Activated gamma-delta T cell treated with anti-CD3 and anti-CD28 coated beads, Interleukin-2, amount 50 U/mL, for 16 hours (primary cell): ENCODE results near the gene DPYD.

ENCODE experiments used
- DNase-seq: peaks from one replicate; pipeline ENCODE4 v3.0.0-alpha.2; 2020; ENCODE audit warnings: low read depth

The DPYD gene

DNA sequence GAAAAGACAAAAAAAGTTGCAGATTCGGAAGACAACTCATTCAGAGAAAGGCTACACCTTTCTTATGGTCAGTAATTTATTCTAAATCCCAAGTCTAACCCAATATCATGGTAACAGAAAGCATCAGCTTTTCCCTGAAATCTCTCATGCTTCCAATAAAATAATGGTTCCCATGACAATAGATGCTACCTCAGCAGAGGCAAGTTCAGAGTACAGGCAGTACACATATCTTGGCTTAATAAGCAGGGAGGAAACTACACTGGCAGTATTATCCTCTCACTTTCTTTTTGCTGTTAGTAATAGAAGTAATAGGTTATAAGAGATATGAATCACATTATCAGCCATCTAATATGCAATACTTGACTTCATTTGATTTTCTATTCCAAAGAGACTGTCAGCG, 137.1 kb downstream of the DPYD start:
- no peak for DNase-seq

DNA sequence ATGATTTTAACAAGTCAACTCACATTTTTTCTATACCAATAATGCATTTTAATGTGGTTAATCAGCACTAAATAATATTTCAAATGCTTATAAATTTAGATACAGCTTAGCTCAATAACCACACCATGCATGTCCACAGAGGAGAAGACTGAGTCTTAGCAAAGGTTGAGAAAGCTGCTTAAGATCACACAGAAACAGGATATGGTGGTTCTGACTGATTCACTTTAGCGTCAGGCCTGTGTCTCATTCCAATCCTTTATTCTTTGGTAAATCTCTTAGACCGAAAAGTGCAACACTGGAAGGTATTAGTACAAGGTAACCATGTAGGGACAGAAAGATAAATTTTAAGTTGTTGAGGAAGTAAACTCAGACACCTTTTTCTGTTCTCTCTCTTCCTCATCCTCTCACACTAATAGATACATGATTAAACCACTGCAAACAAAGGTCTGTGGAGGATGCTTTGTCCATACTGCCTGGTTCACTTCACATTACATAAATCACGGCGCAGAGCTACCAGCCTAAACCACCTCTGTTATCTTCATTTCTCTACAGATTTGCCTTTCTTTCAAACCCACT, 139.0 kb downstream of the DPYD start:
- DNase-seq, result no peak

GRCh38 chr1:97780884-97781283, 139.9 kb downstream of the DPYD start:
- no peak for DNase-seq

DNA sequence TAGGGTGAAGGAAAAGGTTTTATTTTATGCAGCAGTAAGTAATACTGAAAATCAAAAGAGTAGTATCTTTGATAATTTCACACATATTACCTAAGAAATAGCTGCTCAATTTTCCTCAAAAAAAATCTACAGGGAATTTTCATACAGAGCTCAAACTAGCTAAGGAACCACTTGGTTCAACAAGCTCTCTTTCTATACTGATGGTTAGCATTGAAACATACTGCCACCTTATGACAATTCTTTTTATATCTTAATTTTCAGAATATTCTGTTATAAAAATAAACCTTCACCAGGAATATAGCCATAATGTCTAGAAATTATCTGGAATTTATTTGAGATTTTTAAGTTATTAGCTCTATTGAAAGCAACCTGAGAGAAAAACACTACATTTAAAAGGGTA, 142.1 kb downstream of the DPYD start:
- no peak for DNase-seq

- no peak for DNase-seq
These were observed 150.5 kb downstream of the DPYD start for GRCh38 chr1:97770376-97770775.

GRCh38 chr1:97767381-97767780, 153.5 kb downstream of the DPYD start:
- no peak for DNase-seq

- no peak for DNase-seq
These were observed 155.8 kb downstream of the DPYD start for GRCh38 chr1:97764991-97765390.

DNA sequence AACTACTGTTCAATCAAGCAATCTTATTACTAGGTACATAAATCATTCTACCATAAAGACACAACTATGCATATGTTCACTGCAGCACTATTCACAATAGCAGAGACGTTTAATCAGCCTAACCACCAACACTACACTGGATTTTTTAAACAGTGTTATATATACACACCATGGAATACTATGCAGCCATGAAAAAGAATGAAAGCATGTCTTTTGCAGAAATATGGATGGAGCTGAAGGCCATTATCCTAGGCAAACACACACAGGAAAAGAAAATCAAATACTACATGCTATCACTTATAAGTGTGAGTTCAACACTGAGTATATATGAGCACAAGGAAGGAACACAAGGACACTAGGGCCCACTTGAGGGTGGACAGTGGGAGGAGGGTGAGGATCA, 159.2 kb downstream of the DPYD start:
- DNase-seq, result no peak

GRCh38 chr1:97759078-97759477, 161.8 kb downstream of the DPYD start:
- no peak for DNase-seq

- DNase-seq, result no peak
These were observed 162.2 kb downstream of the DPYD start for GRCh38 chr1:97758541-97759057.

GRCh38 chr1:97745912-97746311, 174.9 kb downstream of the DPYD start:
- DNase-seq, result no peak

DNA sequence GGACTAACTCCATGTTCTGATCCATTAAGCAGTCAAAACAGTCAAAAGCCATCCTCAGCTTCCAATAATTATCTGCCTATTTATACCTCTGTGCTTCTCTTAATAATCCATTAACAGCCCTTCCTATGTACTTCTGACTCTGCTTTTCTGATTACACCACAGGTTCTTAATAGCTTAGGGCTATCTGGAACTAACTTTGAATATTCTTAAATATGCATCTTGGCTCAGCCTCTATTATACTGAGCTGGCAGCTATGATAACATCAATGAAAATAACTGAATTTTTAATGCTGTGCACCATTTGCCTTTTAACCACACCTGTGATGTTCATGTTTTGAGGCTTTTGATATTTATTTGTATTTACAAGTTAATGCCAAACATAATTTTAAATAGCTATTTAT, 175.9 kb downstream of the DPYD start:
- no peak for DNase-seq

- no peak for DNase-seq
These were observed 177.7 kb downstream of the DPYD start for GRCh38 chr1:97743129-97743528.

DNA sequence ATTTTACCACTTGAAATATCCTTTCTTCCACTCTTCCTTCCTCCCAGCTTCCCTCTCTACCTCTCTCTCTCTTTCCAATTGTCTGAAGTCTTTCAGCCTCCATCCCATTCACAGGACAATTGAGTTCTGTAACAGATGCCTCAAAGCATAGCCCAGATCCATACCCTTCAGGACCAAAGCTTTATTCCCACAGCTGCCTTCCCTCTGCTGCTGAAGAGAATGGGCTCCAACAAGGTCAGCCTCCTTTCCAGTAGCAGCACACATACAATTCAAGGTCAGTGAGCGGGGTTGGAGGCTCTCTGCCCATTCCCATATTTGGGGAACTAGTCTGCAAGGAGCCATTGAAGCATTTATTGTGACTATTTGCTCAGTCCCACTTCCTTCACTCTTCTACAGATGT, 179.9 kb downstream of the DPYD start:
- DNase-seq, result no peak

GRCh38 chr1:97739596-97740103, 181.2 kb downstream of the DPYD start:
- no peak for DNase-seq

DNA sequence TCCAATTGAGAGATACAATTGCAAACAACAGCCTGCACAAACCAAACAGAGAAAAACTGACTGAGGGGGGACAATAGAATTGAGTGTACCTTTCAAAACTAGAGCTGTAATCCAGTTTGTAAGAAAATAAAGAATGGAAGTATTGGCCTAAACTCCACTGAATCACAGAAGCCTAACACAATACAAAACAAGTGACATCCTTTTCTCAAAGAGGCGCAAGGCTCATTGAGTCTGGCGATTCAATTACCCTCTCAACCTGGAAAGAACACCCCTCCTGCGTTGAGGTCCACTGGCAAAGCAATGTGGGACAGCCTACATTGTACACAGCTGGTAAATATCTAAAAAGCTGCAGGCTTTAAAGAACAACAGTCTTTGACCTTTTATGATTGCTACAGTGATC, 182.6 kb downstream of the DPYD start:
- DNase-seq, result no peak

- DNase-seq, result no peak
These were observed 190.6 kb downstream of the DPYD start for GRCh38 chr1:97730271-97730670.

DNA sequence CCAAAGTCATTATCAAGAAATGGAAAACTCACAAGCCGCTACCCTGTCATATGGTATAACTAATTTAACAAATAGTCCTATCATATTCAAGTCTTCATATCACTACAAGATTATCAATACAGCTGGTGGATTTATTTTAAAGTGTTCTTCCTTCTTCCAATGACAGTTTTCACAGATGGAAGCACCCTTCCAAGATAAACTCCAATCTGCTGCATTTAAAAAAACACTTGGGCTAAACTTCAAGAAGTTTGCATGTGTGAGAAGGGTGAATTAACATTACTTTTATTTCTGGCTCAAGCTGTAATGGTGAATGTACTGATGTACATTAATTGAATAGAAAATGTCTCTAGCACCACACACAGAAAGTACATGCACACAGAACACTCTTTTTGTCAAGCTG, 192.4 kb downstream of the DPYD start:
- no peak for DNase-seq

GRCh38 chr1:97727029-97727428, 193.8 kb downstream of the DPYD start:
- no peak for DNase-seq

- DNase-seq, result no peak
These were observed 194.4 kb downstream of the DPYD start for GRCh38 chr1:97726386-97726785.

DNA sequence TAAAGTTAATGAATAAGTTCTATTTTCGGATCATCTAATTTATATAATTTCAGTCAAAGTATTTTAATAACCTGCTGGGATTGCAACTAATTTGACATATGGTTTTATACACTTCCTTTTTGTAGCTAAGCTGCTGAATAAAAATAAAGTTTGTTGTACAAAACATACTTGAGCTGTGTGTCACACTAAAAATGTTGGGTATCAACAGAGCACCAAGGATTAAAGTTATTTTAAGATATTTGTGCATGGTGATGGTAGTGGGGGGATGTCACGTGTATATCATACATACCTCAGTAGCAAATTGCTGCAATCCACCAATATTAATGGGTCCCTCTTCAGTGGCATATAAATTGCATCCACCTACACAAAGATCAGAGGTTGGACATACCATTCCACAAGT, 199.6 kb downstream of the DPYD start:
- DNase-seq, result no peak

DNA sequence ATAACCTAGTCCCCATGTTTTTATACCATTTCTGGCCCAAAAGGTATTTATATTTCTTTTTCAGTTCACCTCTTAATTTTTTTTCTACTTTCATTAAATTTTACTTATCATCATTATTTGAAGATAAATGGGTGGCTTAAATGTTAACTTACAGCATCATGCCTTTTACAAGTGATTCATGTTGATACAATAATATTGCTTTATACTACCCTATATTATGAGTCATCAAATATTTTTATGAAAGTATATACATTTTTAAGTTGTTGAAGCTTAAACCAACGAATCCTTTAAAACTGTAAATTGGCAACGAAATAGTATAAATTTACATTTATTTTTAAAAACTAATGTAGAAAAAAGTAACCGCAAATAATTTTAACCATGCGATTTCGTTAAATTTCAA, 207.9 kb downstream of the DPYD start:
- no peak for DNase-seq

GRCh38 chr1:97711858-97712257, 209.0 kb downstream of the DPYD start:
- DNase-seq, result no peak

DNA sequence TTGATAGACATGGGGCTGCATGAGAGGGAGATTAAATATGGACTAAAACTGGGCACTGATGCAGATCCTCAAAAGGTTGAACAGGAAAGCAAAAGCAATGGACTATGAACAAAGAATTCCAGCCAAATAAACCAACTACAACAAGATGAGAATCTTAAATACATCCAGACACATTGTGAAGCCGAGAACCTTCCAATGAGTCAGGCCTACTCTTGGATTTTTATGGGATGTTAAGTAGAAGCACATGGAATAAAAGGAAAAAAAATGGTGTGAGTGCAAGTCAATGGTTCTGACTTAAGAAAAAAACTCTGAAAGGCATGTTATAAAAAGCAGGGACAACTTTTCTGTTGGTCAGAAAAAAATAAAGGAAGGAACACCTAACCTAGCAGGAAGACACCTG, 227.2 kb downstream of the DPYD start:
- no peak for DNase-seq
